Measurements from ENCODE around the gene CDC42BPA.
"Not testable (repeated sequence)": the region's sequence is repeated elsewhere in the genome, so short reads cannot be mapped to it uniquely, and the experiment has no call there.

CDC42BPA gene

GRCh38 chr1:226956942-226957713 lies 361.2 kb downstream of the CDC42BPA start:
- CTCF ChIA-PET = interaction anchor here (0.5 kb wide), 1 partner anchor 160 kb away, joined by 4 read pairs; no protein-coding TSS in a partner anchor
- no peak overlapping the region for H3K27ac ChIP-seq
- DNase-seq (ENCODE audit: low spot score) = no peak
- POLR2A ChIA-PET (ENCODE audit: low non-redundant PET) = no interaction called here
- no peak for TF ChIP-seq CTCF (conservative IDR thresholded peaks at IDR 0.05; ENCODE audit: low read depth)

GRCh38 chr1:226955857-226956256 lies 362.4 kb downstream of the CDC42BPA start:
- POLR2A ChIA-PET (ENCODE audit: low non-redundant PET); CTCF ChIA-PET: not testable (repeated sequence)

GRCh38 chr1:226954777-226955176 lies 363.5 kb downstream of the CDC42BPA start:
- POLR2A ChIA-PET (ENCODE audit: low non-redundant PET) = interaction anchor here (0.6 kb wide), 1 partner anchor 13 kb away, joined by 3 read pairs; no protein-coding TSS in a partner anchor
- CTCF ChIA-PET = no interaction called here
- TF ChIP-seq CTCF (conservative IDR thresholded peaks at IDR 0.05; ENCODE audit: low read depth) = no peak
- no peak overlapping the region for H3K27ac ChIP-seq
- no peak for DNase-seq (ENCODE audit: low spot score)

More at GRCh38 chr1:226955857-226956256, 362.4 kb downstream of the CDC42BPA start:
- not testable (repeated sequence) for DNase-seq (ENCODE audit: low spot score); H3K27ac ChIP-seq

- H3K27ac ChIP-seq = no peak overlapping the region
- DNase-seq (ENCODE audit: low spot score) = no peak
- ChIA-PET POLR2A (ENCODE audit: low non-redundant PET) (interaction anchor here (0.6 kb wide), 1 partner anchor 13 kb away, joined by 3 read pairs; no protein-coding TSS in a partner anchor), CTCF (interaction anchor here (0.6 to 1.1 kb wide), 2 partner anchors 58 to 471 kb away, joined by 3 read pairs; no protein-coding TSS in a partner anchor)
- no peak for TF ChIP-seq CTCF (conservative IDR thresholded peaks at IDR 0.05; ENCODE audit: low read depth)
Measured at GRCh38 chr1:226954337-226954736, 364.0 kb downstream of the CDC42BPA start.

- H3K27ac ChIP-seq = no peak overlapping the region
Measured at GRCh38 chr1:226953175-226953800, 365.0 kb downstream of the CDC42BPA start.

GRCh38 chr1:226952118-226952441 lies 366.2 kb downstream of the CDC42BPA start:
- POLR2A ChIA-PET (ENCODE audit: low non-redundant PET) = no interaction called here
- CTCF ChIA-PET = no interaction called here
- no peak overlapping the region for H3K27ac ChIP-seq
- no peak for TF ChIP-seq CTCF (conservative IDR thresholded peaks at IDR 0.05; ENCODE audit: low read depth)
- no peak for DNase-seq (ENCODE audit: low spot score)

More at GRCh38 chr1:226953175-226953800, 365.0 kb downstream of the CDC42BPA start:
- POLR2A ChIA-PET (ENCODE audit: low non-redundant PET) = no interaction called here
- CTCF ChIA-PET = interaction anchor here (0.6 to 1.1 kb wide), 2 partner anchors 57 to 470 kb away, joined by 3 read pairs; no protein-coding TSS in a partner anchor
- no peak for DNase-seq (ENCODE audit: low spot score)
- TF ChIP-seq CTCF (conservative IDR thresholded peaks at IDR 0.05; ENCODE audit: low read depth) = no peak
